Measurements from ENCODE around the gene PCDH1.

DNA sequence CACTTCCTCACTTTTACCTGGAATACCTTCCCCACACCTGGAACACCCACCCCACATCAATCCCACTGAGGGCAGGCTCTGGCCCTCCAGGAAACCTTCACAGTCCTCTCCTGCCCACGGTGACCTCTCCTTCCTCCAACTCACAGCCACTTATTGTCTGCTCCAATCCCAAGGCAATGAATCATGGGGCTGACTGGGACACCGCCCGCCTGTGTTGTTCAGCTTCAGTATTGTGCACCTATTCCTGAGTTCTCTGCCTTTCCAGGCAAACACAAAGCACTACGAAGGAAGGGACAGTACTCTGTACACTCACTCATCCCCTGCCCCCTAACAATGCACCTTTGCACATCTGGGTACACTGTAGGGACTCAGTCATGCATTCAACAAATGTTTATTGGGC is 7.3 kb downstream of the PCDH1 start:
- TF ChIP-seq YY1 (IDR thresholded peaks at IDR 0.05; ENCODE audit: insufficient read depth, insufficient read length) (no peak), SUZ12 (IDR thresholded peaks at IDR 0.05; ENCODE audit: extremely low read depth, insufficient read depth, insufficient read length) (no peak)

Data from NT2/D1 (cell line).